DMS114 treated with DMSO at 0.1 percent for 48 hours (cell line): ENCODE data around the gene IGSF23.
"Not testable (repeated sequence)": the region's sequence is repeated elsewhere in the genome, so short reads cannot be mapped to it uniquely, and the experiment has no call there.

Experiments used
- DNase-seq: peaks from one replicate; lab custom pipeline; 2025; ENCODE audit not compliant: unreplicated experiment; lab: John Stamatoyannopoulos, UW

Gene IGSF23

DNA sequence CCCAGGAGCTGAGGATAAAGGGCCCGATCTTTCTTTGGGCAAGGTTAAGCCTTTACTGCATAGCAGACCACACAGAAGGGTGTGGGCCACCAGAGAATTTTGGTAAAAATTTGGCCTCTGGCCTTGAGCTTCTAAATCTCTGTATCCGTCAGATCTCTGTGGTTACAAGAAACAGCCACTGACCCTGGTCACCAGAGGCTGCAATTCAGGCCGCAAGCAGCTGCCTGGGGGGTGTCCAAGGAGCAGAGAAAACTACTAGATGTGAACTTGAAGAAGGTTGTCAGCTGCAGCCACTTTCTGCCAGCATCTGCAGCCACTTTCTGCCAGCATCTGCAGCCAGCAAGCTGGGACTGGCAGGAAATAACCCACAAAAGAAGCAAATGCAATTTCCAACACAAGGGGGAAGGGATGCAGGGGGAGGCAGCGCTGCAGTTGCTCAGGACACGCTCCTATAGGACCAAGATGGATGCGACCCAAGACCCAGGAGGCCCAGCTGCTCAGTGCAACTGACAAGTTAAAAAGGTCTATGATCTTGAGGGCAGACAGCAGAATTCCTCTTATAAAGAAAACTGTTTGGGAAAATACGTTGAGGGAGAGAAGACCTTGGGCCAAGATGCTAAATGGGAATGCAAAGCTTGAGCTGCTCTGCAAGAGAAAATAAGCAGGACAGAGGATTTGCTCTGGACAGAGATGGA, 49.5 kb downstream of the IGSF23 start:
- DNase-seq = no peak

DNA sequence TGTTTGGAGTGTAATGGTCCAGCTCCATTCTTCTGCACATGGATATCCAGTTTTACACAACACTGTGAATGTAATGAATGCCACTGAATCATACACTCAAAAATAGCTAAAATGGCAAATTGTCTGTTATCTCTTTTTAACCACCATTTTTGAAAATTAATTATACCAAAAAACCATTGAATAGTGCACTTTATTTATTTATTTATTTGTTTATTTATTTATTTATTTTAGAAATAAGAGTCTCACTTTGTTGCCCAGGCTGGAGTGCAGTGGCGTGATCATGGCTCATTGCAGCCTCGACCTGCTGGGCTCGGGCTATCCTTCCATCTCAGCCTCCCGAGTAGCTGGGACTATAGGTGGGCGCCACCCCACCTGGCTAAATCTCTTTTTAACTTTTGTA, 50.6 kb downstream of the IGSF23 start:
- DNase-seq = no peak

DNA sequence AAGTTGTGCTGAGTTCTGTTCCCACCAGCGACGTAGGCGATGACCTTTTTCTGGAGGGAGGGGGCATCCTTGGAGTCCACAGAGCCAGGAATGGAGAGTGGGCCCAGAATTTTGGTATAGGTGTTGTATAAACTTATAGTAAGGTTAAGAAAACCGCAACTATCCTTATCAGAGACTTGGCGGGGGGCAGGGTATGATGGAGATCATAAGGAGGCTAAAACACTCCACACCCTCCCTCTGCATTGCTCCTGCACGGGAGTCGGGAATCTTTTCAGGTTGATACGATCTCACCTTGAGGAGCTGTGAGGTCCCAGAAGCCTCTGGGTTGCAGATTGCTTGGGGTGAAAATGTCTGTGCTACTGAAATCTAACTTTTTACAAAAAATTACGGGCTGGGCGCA, 51.6 kb downstream of the IGSF23 start:
- no peak for DNase-seq

DNA sequence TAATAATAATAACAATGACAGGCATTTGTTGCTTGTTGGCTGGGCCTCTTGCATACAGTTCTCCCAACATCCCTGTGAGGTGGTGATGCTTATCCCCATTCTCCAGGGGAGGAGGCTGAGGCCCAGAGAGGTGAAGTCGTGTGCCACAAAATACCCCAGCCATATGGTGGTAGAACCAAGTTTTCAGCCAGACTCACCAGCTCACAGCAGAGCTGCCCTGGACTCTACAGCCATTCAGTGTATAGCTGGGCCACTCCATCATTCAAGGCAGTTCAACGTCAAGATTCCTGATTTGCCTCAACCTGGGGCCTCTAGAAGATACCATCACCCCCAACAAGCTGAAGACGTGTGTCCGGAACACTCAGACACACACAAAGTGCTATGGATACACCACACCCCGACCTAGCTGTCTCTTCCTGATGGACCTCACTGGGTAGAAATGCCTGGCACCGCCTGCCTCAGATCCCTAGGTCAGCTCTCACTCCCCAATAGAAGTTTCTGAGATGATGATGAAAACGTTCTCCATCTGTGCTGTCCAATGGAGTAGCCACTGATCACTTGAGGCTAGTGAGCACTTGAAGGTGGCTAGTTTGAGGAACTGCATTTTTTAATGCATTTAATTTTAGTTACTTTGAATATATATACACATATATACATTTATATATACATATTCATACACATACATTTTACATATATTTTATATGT, 53.6 kb downstream of the IGSF23 start:
- no peak for DNase-seq

DNA sequence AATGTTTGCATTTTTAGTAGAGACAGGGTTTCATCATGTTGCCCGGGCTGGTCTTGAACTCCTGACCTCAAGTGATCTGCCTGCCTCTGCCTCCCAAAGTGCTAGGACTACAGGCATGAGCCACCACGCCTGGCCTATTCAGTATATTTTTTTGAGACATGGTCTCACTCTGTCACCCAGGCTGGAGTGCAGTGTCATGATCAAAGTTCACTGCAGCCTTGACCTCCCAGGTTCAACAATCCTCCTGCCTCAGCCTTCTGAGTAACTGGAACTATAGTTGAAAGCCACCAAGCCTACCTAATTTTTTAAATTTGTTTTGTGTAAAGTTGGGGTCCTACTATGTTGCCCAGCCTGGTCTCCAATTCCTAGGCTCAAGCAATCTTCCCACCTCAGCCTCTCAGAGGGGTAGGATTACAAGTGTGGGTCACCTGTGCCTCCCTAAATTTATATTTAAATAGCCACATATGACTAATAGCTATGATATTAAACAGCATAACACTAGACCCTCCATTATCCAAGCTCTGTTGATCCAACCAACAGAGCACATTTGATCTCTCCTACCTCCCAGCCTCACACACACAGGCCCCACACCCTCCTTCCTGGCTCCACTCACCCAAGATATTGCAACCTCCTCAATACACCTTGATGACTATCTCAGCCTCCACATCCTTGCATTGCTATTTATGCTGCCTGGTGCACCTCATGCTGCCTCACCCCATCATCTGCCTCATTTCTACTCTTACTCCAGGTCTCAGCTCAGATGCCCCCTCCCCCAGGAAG, 55.8 kb downstream of the IGSF23 start:
- no peak for DNase-seq

DNA sequence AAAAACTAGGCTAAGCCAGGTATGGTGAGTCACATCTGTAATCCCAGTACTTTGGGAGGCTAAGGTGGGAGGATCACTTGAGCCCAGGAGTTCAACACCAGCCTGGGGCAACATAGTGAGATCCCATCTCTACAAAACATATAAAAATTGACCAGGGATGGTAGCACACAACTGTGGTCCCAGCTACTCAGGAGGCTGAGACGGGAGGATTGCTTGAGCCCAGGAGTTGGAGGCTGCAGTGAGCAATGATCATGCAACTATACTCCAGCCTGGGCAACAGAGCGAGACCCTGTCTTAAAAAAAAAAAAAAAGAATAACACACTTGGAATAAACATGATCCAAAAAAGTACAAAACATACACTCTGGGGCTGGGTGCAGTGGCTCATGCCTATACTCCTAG, 56.7 kb downstream of the IGSF23 start:
- DNase-seq = not testable (repeated sequence)

DNA sequence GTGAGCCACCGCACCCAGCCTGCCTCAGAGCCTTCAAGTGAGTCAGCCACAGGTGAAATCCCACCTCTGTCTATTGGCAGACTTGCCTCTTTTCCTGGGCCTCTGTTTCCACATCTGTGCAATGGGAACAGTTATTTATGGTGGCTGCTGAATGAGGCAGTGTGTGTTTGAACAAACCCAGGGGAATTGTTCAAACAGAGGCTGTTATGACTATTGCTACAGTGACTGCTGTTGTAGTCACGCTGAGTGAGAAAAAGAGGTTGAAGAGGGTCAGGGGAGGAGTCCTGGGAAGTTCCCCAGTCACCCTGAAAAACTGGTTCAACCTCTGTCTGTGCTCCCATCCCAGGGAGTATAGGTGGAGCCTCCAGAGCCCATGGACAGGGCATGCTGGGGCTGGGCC, 58.0 kb downstream of the IGSF23 start, which contains the start of gene CEACAM19:
Gene CEACAM19, plus strand, starts transcription at position 83 of the 400 bp plus-strand sequence. CDS start 450 bp downstream, outside the sequence.
- DNase-seq = no peak

DNA sequence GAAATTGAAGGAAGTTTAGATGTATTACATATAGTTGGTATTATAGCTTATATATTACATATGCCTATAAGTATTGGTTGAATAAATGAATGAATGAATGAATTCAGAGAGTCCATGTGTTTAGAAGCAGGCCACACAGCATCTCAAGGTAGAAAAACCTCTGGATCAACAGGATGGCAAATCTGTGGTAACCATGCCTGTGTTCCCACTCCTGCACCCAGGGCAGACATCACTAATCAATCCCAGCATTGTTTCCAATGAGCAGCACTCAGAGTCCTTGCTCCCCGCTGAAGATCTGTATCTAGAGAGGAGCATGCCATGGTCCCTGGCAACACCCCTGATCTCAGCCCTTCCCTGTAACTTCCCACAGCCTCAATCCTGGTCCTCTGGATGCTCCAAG, 58.9 kb downstream of the IGSF23 start:
- no peak for DNase-seq

DNA sequence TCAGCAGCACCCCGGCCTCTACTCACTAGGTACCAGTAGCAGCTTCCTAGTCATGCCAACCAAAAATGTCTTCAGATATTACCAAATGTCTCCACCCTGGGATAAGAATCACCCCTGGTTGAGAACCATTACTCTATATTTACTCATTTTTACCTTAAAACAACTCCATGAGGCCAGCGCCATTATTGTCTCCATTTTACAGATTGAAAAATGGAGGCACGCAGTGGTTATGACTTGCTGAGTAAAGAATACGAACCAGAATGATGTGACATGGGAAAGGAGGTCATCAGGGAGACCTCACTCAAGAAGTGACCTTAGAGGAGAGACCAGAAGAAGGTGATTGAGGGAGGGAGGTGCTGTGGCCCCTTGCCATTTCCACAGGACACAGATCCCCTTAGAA, 60.1 kb downstream of the IGSF23 start:
- no peak for DNase-seq

DNA sequence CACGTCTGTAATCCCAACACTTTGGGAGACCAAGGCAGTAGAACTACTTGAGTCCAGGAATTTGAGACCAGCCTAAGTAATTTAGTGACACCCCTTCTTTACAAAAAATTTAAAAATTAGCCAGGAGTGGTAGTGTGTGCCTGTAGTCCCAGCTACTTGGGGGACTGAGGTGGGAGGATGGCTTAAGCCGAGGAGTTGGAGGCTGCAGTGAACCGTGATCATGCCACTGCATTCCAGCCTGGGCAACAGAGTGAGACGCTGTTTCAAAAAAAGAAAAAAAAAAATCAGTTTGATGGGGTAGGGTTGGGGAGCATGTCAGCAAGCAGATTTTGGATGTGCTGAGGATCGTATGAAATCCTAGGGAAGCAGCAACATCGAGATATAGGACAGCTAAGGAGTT, 62.2 kb downstream of the IGSF23 start:
- DNase-seq = no peak

DNA sequence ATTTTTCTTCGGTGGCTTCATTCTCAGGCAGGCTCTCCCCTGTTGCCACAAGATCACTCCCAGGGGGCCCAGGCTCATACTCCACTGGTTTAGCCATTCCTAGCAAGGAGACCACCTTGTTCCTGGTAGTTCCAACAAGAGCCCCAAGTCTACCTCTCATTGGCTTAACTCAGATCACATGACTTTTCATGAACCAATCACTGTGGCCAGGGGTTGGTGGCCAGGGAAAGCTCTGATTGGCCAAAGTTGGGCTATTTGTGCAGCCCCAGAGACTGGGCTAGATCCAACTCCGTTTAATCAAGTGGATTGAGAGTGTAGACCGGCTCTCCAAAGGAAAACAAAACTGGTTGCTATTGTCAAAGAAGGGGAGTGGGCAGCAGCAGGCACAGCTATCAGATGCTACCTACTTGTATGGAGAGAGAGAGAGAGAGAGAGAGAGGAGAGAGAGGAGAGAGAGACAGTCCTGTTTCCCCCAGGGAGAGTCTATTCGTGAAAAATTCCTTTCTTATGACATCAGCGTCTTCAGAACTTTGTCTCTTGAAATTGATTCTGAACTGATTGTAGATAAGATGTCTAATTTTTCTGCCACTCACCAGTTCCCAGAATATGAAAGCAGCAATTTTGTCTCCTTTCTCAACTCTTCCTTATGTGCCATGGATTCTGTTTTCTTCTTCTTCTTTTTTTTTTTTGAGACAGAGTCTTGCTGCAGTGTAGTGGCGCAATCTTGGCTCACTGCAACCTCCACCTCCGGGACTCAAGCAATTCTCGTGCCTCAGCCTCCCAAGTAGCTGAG, 63.9 kb downstream of the IGSF23 start:
- no peak for DNase-seq

DNA sequence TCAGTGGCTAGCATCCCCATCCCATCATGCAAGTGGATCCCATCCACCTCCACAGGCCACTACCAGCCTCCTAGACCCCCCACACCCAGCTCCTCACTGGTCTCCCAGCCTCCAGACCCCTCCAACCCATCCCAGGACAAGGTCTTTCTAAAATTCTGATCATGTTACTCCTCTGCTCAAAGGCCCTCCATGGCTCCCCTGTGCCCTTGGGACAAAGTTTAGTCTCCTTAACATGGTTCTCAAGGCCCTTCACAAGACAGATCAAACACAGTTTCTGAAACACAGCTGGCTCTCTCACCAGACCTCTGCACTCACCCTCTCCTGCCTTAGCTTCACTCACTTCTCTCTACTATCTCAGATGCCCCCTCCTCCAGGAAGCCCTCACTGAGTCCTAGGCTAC, 67.2 kb downstream of the IGSF23 start:
- DNase-seq = no peak

DNA sequence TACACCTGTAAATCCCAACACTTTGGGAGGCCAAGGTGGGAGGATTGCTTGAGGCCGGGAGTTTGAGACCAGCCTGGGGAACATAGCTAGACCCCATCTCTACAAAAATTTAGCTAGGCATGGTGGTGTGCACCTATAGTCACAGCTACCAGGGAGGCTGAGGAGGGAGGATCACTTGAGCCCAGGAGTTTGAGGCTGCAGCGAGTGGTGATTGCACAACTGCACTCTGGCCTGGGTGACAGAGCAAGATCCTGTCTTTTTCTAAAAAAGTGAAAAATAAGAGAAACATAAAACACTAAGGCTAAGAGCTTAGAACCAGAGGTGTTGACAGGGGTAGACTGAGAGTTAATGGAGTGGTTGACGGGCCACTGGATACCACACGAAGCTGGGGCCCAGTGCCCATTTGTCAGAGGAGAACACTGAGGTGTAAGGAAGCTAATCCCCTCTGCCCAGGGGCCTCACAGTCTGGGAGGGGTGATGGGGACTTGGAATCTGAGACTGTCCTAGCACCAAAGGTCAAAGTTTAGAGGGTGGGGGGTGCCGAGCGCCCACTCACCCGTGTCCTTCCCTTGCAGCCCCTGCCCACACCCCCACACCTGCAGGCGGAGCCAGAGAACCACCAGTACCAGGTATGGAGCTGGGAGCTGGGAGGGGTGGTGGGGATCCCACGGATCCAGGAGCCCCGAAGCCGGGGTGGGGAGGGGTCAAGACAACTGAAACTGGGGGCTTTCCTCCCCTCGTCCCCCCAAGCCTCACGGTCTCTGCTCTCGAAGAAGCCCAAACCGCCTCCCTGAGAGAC, 68.8 kb downstream of the IGSF23 start:
- no peak for DNase-seq

DNA sequence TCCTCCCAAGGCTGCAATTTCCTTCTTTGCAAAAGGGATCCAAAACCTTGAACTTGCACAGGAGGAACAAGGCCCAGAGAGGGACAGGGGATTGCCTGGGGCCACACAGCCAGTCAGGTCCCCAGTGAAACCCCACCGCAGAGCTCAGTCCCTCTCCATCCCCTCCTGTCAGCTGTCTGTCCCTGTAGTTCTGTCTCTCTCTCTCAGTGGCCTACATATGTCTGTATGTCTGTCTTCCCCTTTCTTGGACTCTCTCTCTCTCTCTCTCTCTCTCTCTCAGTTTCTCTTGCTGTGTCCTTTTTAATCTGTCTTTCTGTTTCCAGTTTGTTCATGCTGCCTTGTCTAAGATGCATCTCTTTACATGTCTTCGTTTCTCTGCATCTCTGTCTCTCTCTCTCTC, 69.4 kb downstream of the IGSF23 start:
- DNase-seq = no peak

DNA sequence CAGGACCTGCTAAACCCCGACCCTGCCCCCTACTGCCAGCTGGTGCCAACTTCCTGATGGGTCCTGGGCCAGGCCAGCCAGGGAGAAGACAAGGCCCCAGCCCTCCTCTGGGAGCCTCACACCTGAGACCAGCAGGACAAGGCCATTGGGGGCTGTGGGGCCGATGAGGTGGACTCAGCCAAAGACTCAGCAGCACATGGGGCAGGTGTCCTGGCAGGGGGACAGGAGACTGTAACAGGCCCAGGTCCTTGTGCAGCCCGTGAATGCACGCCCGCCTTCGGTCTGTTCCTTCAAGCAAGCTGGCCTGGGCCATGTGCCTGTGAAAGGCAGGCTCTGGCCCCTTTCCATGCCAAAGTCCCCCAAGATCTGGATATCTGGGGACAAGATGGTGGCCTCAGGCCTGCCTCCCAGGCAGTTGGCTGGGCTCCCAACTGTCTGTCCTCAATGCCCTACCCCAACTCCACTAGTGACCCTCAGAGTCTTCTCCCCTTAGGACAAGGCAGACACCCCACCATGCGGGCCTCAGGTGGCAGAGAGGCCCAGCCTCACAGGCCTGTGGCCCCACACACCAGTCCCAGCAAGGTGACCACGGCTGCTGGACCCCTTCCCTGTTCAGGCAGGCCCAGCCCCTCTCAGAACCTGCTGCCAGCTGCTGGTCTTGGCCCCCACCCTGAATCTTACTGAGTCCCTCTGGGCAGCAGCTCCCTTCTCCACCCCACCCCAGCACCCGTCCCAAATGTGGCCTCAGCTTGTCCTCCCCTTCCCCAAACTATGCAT, 70.3 kb downstream of the IGSF23 start:
- no peak for DNase-seq

DNA sequence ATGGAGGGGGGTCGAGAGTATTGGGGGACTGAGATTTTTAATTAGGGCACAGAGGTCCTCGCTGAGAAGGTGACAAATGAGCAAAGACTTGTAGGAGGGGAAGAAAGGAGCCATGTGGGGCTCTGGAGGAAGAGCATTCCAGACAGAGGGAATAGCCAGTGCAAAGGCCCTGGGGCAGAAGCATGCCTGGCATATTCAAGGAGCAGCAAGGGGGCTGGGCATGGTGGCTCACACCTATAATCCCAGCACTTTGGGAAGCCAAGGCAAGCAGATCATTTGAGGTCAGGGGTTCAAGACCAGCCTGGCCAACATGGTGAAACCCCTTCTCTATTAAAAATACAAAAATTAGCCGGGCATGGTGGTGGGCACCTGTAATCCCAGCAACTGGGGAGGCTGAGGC, 71.0 kb downstream of the IGSF23 start:
- DNase-seq = not testable (repeated sequence)

DNA sequence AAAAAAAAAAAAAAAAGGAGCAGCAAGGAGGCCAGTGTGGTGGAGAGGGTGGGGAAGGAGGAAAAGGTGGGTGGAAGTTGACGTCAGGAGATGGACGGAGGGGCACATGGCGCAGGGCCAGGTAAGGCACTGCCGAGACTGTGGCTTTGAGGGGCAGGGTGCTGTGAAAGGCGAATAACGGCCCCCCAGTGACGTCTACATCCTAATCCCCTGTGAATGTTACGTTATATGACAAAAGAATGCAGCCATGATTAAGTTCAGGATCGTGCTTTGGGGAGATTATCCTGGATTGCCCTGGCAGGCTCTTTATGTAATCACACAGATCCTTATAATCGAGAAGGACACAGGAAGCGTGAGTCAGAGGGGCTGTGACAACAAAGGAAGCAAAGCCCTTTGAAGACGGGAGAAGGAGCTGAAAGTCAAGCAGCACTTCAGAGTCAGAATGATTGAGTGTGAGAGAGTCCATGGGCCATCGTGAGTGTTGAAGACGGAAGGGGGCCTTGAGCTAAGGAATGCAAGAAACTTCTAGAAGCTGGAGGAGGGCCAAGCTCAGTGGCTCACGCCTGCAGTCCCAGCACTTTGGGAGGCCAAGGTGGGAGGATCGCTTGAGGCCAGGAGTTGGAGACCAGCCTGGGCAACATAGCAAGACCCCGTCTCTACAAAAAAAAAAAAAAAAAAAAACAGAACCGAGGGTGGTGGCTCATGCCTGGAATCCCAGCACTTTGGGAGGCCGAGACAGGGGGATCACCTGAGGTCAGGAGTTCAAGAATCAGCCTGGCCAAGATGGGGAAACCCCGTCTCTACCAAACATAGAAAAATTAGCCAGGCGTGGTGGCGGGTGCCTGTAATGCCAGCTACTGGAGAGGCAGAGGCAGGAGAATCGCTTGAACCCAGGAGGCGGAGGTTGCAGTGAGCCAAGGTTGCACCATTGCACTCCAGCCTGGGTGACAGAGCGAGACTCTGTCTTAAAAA, 71.8 kb downstream of the IGSF23 start:
- no peak for DNase-seq

DNA sequence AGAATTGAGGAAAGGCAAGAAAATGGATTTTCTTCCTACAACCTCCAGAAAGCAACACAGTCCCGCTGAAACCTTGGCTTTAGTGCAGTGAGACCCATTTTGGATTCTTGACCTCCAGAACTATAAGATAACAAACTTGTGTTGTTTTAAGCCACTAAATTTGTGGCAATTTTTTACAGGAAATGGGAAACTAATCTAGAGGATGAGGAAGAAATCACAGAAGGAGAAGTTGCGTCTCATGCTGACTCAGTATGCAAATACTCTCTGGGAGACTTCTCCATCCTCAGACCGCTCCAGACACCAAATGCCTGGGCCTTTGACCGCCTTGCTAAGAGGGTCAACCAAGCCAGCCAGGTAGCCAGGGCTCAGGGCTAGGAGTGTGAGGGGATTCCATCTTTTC, 72.5 kb downstream of the IGSF23 start:
- no peak for DNase-seq
